G401 (cell line): ENCODE measurements around the gene RXFP2. TPM values are rescaled to one million over a fixed set of nuclear protein-coding genes. Genes with fewer than 3 reads are reported as not detected.
A peak's percentile ranks its signal among the peaks of the same experiment; 100 is the strongest.

Experiments used
- DNase-seq: peaks from one replicate; pipeline ENCODE4 v3.0.0-alpha.2; 2015; ENCODE audit warnings: low spot score
- in situ Hi-C: cut with HindIII; loops from 2 replicates; pipeline ENCODE4 v1.10.0; 2016; ENCODE audit warnings: low sequenced_read_pairs, mixed read lengths
- total RNA-seq: library from RNA; depleted of rRNA; stranded (reverse); fragments of >200 nt; shearing (Covaris generic); gene quantifications from 2 replicates; pipeline ENCODE4 v1.2.3, GENCODE V29; 2014; rRNA removed

RXFP2 gene
- total RNA-seq, result not detected in 2 replicates

- in situ Hi-C loops, result no loop called here
- no peak for DNase-seq
Measured at GRCh38 chr13:31739226-31739625, at the start of gene RXFP2. RXFP2 (plus strand) TSS chr13:31739526; CDS start chr13:31739613, 87 bp downstream.

GRCh38 chr13:31697290-31697689 lies 42.0 kb upstream of the RXFP2 start:
- in situ Hi-C loops, result no loop called here
- DNase-seq, result no peak

- no peak for DNase-seq
- in situ Hi-C loops, result no loop called here
Measured at GRCh38 chr13:31699650-31700049, 39.7 kb upstream of the RXFP2 start.

GRCh38 chr13:31703780-31704179 lies 35.5 kb upstream of the RXFP2 start:
- no peak for DNase-seq
- in situ Hi-C loops, result no loop called here

GRCh38 chr13:31706105-31706504 lies 33.2 kb upstream of the RXFP2 start:
- DNase-seq, result no peak
- in situ Hi-C loops, result no loop called here

GRCh38 chr13:31717583-31717982 lies 21.7 kb upstream of the RXFP2 start:
- no peak for DNase-seq
- in situ Hi-C loops, result no loop called here

- in situ Hi-C loops, result no loop called here
- no peak for DNase-seq
Measured at GRCh38 chr13:31719214-31719613, 20.1 kb upstream of the RXFP2 start.

GRCh38 chr13:31722673-31723072 lies 16.7 kb upstream of the RXFP2 start:
- no peak for DNase-seq

GRCh38 chr13:31725841-31726240 lies 13.5 kb upstream of the RXFP2 start:
- in situ Hi-C loops, result no loop called here
- no peak for DNase-seq

More at GRCh38 chr13:31722673-31723072, 16.7 kb upstream of the RXFP2 start:
- in situ Hi-C loops, result no loop called here

- in situ Hi-C loops, result no loop called here
- DNase-seq, result no peak
Measured at GRCh38 chr13:31731921-31732320, 7.4 kb upstream of the RXFP2 start.

- in situ Hi-C loops, result no loop called here
- no peak for DNase-seq
Measured at GRCh38 chr13:31733066-31733465, 6.3 kb upstream of the RXFP2 start.

GRCh38 chr13:31733647-31734046 lies 5.7 kb upstream of the RXFP2 start:
- in situ Hi-C loops, result no loop called here
- no peak for DNase-seq

GRCh38 chr13:31742097-31742734 lies 2.9 kb downstream of the RXFP2 start:
- in situ Hi-C loops, result no loop called here
- DNase-seq, result peak; percentile 70

- in situ Hi-C loops, result no loop called here
- no peak for DNase-seq
Measured at GRCh38 chr13:31747291-31747690, 8.0 kb downstream of the RXFP2 start.

- DNase-seq, result no peak
- in situ Hi-C loops, result no loop called here
Measured at GRCh38 chr13:31747966-31748365, 8.6 kb downstream of the RXFP2 start.

- in situ Hi-C loops, result no loop called here
- no peak for DNase-seq
Measured at GRCh38 chr13:31749929-31750328, 10.6 kb downstream of the RXFP2 start.

GRCh38 chr13:31755211-31755610 lies 15.9 kb downstream of the RXFP2 start:
- in situ Hi-C loops, result no loop called here
- no peak for DNase-seq

GRCh38 chr13:31755803-31756212 lies 16.5 kb downstream of the RXFP2 start:
- no peak for DNase-seq
- in situ Hi-C loops, result no loop called here

GRCh38 chr13:31756346-31756745 lies 17.0 kb downstream of the RXFP2 start:
- in situ Hi-C loops, result no loop called here

GRCh38 chr13:31761951-31762350 lies 22.6 kb downstream of the RXFP2 start:
- in situ Hi-C loops, result no loop called here
- no peak for DNase-seq

More at GRCh38 chr13:31756346-31756745, 17.0 kb downstream of the RXFP2 start:
- DNase-seq, result no peak

- in situ Hi-C loops, result no loop called here
- no peak for DNase-seq
Measured at GRCh38 chr13:31764556-31764955, 25.2 kb downstream of the RXFP2 start.
